Stimulated activated memory B cell treated with anti-CD40 and anti-IgM and Interleukin-4, amounts not matched to agents 10 μg/mL and 1 μg/mL and 100 μg/mL, for 72 hours (primary cell): Measurements from ENCODE around the gene KCNH6.

Experiments used
- ATAC-seq: fragments of 150-1000 bp; cut with Tn5 transposase; 2 replicates; pipeline ENCODE4 v1.10.0; 2021
- H3K27ac Mint-ChIP-seq: one replicate; pipeline ENCODE4 v1.8.0; 2022; ENCODE audit warnings: mild to moderate bottlenecking, mixed read lengths
- H3K27me3 Mint-ChIP-seq: one replicate; pipeline ENCODE4 v1.8.0; 2022; ENCODE audit warnings: mixed read lengths
- H3K36me3 Mint-ChIP-seq: one replicate; pipeline ENCODE4 v1.8.0; 2022; ENCODE audit warnings: mixed read lengths
- H3K4me1 Mint-ChIP-seq: one replicate; pipeline ENCODE4 v1.8.0; 2022; ENCODE audit warnings: mixed read lengths
- H3K4me3 Mint-ChIP-seq: one replicate; pipeline ENCODE4 v1.8.0; 2022; ENCODE audit warnings: mild to moderate bottlenecking, moderate library complexity, mixed read lengths
- H3K9me3 Mint-ChIP-seq: one replicate; pipeline ENCODE4 v1.8.0; 2022; ENCODE audit warnings: mixed read lengths

KCNH6 gene, protein sequence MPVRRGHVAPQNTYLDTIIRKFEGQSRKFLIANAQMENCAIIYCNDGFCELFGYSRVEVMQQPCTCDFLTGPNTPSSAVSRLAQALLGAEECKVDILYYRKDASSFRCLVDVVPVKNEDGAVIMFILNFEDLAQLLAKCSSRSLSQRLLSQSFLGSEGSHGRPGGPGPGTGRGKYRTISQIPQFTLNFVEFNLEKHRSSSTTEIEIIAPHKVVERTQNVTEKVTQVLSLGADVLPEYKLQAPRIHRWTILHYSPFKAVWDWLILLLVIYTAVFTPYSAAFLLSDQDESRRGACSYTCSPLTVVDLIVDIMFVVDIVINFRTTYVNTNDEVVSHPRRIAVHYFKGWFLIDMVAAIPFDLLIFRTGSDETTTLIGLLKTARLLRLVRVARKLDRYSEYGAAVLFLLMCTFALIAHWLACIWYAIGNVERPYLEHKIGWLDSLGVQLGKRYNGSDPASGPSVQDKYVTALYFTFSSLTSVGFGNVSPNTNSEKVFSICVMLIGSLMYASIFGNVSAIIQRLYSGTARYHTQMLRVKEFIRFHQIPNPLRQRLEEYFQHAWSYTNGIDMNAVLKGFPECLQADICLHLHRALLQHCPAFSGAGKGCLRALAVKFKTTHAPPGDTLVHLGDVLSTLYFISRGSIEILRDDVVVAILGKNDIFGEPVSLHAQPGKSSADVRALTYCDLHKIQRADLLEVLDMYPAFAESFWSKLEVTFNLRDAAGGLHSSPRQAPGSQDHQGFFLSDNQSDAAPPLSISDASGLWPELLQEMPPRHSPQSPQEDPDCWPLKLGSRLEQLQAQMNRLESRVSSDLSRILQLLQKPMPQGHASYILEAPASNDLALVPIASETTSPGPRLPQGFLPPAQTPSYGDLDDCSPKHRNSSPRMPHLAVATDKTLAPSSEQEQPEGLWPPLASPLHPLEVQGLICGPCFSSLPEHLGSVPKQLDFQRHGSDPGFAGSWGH

DNA sequence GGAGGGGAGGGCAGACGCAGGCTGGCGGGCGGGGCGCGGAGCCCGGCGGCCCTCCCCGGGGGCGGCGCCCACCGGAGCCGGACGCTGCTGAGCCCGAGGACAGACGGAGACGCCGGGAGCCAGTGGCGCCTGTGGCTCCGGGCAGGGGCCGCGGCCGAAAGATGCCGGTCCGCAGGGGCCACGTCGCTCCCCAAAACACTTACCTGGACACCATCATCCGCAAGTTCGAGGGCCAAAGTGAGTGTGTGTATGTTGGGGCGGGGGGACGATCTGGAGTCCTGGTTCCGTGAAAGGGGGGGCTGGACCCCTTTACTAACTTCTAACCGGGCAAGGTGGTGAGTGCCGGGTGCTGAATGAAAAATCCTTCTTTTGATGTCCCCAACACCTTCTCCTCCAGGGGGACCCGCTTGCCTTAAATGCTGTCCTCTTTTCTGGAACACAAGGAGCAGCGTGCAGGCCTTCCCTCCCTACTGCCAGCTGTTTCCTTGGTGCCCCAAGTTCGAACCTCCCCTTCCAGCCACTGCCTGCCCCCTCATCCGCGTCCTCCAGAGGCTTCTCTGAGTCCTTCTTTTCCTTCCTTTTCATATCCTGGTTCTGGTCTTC is at the start of gene KCNH6:
TSS of gene KCNH6 (plus strand) at position 106 of the 603 bp plus-strand sequence. CDS start at position 162, 56 bp downstream.
- no peak for ATAC-seq
- Mint-ChIP-seq H3K27ac (no peak within 1 kb of the TSS), H3K4me3 (peak within 1 kb of the TSS; percentile 1)

GRCh38 chr17:63474174-63474573 is 49.0 kb upstream of the KCNH6 start:
- no peak overlapping the region for H3K27ac Mint-ChIP-seq

More for the DNA sequence above, at the start of gene KCNH6:
- peaks cover 8% of the 10 kb centered on the region for H3K4me1 Mint-ChIP-seq
- no peaks in the 10 kb centered on the region for H3K9me3 Mint-ChIP-seq
- H3K27me3 Mint-ChIP-seq: peaks cover 63% of the 10 kb centered on the region
- no peaks in the 10 kb centered on the region for H3K36me3 Mint-ChIP-seq

DNA sequence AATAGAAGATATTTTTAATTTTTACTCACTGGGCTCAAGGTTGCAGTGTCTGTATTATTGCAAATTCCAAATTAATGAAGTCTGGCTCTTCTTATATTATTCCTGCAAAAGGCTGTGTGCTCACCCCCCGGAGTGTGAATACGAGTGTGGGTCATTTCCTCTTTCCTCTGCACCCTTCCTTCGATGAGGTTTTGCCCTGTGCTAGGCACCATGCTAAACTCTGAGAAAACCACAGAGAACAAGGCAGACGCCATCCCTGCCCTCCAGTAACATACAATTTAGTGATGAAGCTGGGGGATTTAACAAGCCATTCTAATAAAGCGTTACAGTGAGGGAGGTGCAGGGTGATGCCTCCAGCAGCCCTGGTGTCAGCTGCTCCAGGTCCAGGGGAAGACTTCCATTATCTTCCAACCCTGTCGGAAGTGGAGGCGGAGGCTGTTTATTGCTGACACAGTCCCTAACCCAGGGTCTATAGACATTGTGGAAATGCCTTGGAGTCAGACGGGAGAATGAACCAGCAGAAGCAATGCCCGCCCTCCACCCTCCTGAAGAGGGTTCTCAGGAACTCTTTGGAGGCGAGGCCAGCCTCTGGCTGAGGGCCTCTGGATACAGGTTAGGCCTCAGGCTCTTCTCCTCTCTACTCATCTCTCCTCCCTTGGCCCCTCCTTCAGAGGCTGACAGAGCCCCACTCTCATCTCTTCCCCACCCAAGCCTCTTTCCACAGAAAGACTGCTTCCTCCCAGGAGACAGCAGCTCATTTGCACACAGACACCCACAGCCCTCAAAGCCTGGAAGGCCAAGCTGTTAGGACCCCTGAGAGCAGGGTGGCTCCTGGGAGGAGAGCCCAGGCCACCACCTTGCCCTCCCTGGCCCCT is 48.3 kb upstream of the KCNH6 start:
- no peak overlapping the region for H3K27ac Mint-ChIP-seq
- H3K4me3 Mint-ChIP-seq: no peak overlapping the region
- peaks cover 65% of the 10 kb centered on the region for H3K27me3 Mint-ChIP-seq
- no peak for ATAC-seq
- H3K4me1 Mint-ChIP-seq: peaks cover 35% of the 10 kb centered on the region
- no peaks in the 10 kb centered on the region for H3K9me3 Mint-ChIP-seq
- no peaks in the 10 kb centered on the region for H3K36me3 Mint-ChIP-seq

More at GRCh38 chr17:63474174-63474573, 49.0 kb upstream of the KCNH6 start:
- Mint-ChIP-seq H3K4me3 (no peak overlapping the region), H3K27me3 (peaks cover 58% of the 10 kb centered on the region), H3K9me3 (no peaks in the 10 kb centered on the region), H3K36me3 (no peaks in the 10 kb centered on the region), H3K4me1 (peaks cover 32% of the 10 kb centered on the region)
- no peak for ATAC-seq

DNA sequence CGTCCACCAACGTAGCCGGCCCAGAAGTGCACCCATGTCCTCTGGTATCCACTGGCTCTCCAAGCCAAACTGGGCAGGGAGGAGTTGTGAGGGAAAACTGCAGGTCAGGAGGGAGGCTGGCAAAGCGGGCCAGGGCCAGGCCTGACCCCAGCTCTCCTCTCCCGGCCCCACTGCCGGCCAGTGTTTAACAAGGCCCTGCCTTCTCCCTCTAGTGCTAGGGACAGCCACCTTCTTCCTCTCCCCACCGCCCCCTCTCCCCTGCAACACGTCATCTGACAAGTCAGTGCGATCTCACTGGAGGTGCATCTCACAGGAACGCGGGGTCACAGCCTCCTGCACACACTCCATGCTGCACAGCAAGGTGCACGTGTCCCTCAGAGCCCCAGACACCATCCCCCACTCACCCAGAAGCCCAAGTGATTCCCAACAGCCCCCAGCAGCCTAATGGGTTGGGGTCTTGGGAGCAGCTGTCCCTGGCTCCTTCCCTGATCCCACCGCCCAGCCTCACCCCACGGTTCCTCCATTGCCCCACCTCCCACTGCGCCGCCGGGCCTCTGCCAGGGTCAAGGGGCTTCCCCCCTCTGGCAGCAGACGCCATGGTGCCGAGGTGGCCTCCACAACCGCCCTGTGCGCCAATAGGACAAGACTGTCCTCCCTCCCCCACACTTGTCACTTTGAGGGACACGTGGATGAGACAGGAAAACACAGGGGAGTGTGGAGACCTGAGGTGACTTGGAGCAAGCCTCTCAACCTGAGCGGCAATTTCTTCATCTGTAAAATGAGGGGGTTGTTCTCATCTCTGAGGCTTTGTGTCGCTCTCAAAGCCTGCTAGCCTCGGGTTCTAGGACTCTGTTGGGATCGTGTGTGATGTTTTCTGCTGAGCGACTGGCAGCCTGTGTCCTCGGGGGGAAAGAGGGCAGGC is 47.4 kb upstream of the KCNH6 start:
- Mint-ChIP-seq H3K9me3 (no peaks in the 10 kb centered on the region), H3K27ac (no peak overlapping the region), H3K4me3 (peak overlapping the region; percentile 62), H3K36me3 (no peaks in the 10 kb centered on the region), H3K4me1 (peaks cover 35% of the 10 kb centered on the region), H3K27me3 (peaks cover 66% of the 10 kb centered on the region)
- ATAC-seq: no peak

DNA sequence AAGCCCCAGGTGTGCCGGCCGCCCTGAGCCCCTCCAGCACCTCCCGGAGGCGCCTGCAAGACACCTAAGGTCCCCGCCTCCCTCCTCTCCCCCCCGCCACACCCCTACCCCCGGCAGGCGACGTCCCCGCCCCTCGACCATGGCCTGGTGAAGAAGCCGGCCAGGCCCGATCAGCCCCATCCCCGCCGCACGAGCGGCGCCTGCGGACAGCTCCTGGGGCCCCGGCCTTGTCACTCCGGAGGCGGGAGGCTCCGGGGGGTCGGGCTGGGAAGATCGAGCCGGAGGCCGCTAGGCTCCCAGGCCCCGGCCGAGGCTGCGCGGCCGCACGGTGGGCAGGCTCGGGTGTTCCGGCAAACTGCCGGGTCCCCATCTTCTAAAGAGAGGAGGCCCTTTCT is 46.7 kb upstream of the KCNH6 start:
- peaks cover 69% of the 10 kb centered on the region for H3K27me3 Mint-ChIP-seq
- H3K36me3 Mint-ChIP-seq: no peaks in the 10 kb centered on the region
- H3K4me3 Mint-ChIP-seq: no peak overlapping the region
- H3K9me3 Mint-ChIP-seq: no peaks in the 10 kb centered on the region
- no peak overlapping the region for H3K27ac Mint-ChIP-seq
- H3K4me1 Mint-ChIP-seq: peaks cover 35% of the 10 kb centered on the region
- ATAC-seq: peak; percentile 26

- peak within 1 kb of the TSS; percentile 82 for H3K4me3 Mint-ChIP-seq
- H3K27me3 Mint-ChIP-seq: peaks cover 69% of the 10 kb centered on the region
- no peaks in the 10 kb centered on the region for H3K36me3 Mint-ChIP-seq
- ATAC-seq: peak; percentile 70
- peak within 1 kb of the TSS; percentile 68 for H3K27ac Mint-ChIP-seq
- H3K4me1 Mint-ChIP-seq: peaks cover 35% of the 10 kb centered on the region
- no peaks in the 10 kb centered on the region for H3K9me3 Mint-ChIP-seq
Observed at GRCh38 chr17:63476854-63477479, 46.2 kb upstream of the KCNH6 start, which contains the start of gene ACE. Gene ACE, plus strand, starts transcription at chr17:63477061. Its CDS starts 34 bp downstream, at chr17:63477095.

DNA sequence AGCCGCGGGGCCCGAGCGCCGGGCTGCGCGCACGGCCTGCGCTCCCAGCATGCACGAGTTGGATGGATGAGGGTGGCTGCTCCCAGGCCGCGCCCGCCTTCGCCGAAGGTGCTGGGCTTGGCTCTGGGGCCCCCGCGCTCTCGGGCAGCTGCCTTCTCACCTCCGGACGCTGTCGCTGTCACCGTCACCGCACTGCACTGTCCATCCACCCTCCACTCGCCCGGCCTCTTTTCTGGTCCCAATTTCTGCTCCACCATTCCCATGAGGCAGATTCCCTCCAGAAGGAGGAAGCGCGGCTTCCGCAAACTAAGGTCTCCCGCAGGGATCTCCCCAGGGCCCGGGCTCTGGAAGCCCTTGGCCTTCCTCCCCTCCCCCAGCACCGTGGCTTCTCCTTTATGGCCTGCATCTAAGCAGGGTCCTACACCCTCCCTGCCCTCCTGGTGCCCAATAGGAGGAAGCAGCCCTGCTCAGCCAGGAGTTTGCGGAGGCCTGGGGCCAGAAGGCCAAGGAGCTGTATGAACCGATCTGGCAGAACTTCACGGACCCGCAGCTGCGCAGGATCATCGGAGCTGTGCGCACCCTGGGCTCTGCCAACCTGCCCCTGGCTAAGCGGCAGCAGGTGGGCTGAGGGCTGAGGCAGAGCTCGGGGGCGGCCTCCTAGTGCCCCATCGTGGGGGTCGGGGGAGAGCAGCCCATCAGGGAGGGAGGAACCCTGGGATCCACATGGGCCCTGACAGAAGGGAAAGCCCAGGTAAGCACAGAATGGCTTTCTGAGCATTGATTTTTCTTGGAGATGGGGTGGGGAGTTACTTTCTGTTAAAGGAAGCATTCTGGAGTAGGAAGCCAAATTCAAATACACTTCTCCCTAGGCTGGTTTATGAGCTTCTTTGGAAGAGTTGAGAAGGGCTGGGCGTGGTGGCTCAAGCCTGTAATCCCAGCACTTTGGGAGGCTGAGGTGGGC is 45.4 kb upstream of the KCNH6 start:
- Mint-ChIP-seq H3K9me3 (no peaks in the 10 kb centered on the region), H3K4me3 (peak overlapping the region; percentile 82), H3K4me1 (peaks cover 35% of the 10 kb centered on the region), H3K27me3 (peaks cover 72% of the 10 kb centered on the region), H3K27ac (peak overlapping the region; percentile 68), H3K36me3 (no peaks in the 10 kb centered on the region)
- ATAC-seq: no peak

- no peaks in the 10 kb centered on the region for H3K9me3 Mint-ChIP-seq
- peak; percentile 78 for ATAC-seq
Observed at GRCh38 chr17:63478814-63479494, 44.2 kb upstream of the KCNH6 start.

DNA sequence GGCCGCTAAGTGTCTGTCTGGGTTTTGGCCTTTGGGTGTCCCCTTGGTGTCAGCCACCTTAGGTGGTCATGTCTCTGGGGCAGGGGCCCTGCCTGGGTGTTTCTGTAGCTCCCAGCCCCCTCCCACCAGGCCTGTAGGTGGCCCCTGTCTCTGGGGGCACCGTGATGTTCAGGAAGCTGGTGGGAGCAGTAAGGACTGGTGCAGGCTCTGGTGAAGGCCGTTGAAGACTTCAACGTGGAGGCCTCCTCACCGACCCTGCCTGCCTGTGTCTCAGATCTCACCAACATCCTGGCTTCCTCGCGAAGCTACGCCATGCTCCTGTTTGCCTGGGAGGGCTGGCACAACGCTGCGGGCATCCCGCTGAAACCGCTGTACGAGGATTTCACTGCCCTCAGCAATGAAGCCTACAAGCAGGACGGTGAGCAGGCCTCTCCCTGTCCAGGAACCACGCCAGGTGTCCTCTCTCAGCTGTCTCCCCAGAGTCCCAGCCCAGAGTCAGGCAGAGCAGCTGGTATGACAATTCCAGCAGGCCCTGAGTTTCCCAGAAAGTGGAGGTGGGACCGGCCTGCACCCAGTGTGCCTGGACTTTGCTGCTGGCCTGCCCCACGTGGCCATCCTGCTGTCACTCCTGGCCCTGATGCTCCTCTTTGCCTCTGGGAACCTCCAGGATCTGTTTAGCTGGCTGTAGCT is 43.5 kb upstream of the KCNH6 start:
- ATAC-seq: no peak
- Mint-ChIP-seq H3K4me1 (peaks cover 35% of the 10 kb centered on the region), H3K9me3 (no peaks in the 10 kb centered on the region), H3K36me3 (no peaks in the 10 kb centered on the region), H3K27me3 (peaks cover 80% of the 10 kb centered on the region), H3K27ac (no peak overlapping the region), H3K4me3 (no peak overlapping the region)

More at GRCh38 chr17:63478814-63479494, 44.2 kb upstream of the KCNH6 start:
- Mint-ChIP-seq H3K36me3 (no peaks in the 10 kb centered on the region), H3K27ac (no peak overlapping the region), H3K27me3 (peaks cover 80% of the 10 kb centered on the region), H3K4me1 (peaks cover 35% of the 10 kb centered on the region), H3K4me3 (peak overlapping the region; percentile 10)

- Mint-ChIP-seq H3K27ac (no peak overlapping the region), H3K9me3 (no peaks in the 10 kb centered on the region), H3K4me3 (no peak overlapping the region), H3K27me3 (peaks cover 73% of the 10 kb centered on the region), H3K4me1 (peaks cover 30% of the 10 kb centered on the region), H3K36me3 (no peaks in the 10 kb centered on the region)
- ATAC-seq: no peak
Observed at GRCh38 chr17:63480192-63480784, 42.9 kb upstream of the KCNH6 start.

- H3K27me3 Mint-ChIP-seq: peaks cover 66% of the 10 kb centered on the region
- H3K27ac Mint-ChIP-seq: no peak overlapping the region
- peaks cover 24% of the 10 kb centered on the region for H3K4me1 Mint-ChIP-seq
- H3K9me3 Mint-ChIP-seq: no peaks in the 10 kb centered on the region
- H3K4me3 Mint-ChIP-seq: no peak overlapping the region
- H3K36me3 Mint-ChIP-seq: no peaks in the 10 kb centered on the region
- no peak for ATAC-seq
Observed at GRCh38 chr17:63480826-63481487, 42.2 kb upstream of the KCNH6 start.
